HepG2 (cell line): ENCODE measurements around the gene EPHB3. TPM values are rescaled to one million over a fixed set of nuclear protein-coding genes. Genes with fewer than 3 reads are reported as not detected.
A peak's percentile ranks its signal among the peaks of the same experiment; 100 is the strongest.

Experiments
- ATAC-seq: fragments of 200-7000 bp; cut with Tn5 transposase; 3 replicates; pipeline ENCODE4 v1.9.1; 2020; ENCODE audit warnings: mild to moderate bottlenecking, moderate library complexity
- BruUV-seq: library from RNA; stranded (reverse); fragments of 400-500 nt; replicated peaks from 2 replicates; lab custom pipeline; 2021; lab: Mats Ljungman, UMichigan
- CTCF ChIA-PET: fragments of 300-600 bp; formaldehyde crosslinking; extraction: SDS; loops from one replicate; lab custom pipeline; 2021; ENCODE audit warnings: low total read pairs, inconsistent platforms, low intra/inter-chr PET ratio; lab: Yijun Ruan, JAX
- POLR2A ChIA-PET: fragments of 350-600 bp; sonication (Branson Sonifier 250); formaldehyde crosslinking; loops from one replicate; lab custom pipeline; 2020; ENCODE audit warnings: antibody characterized with exemption, inconsistent platforms; lab: Yijun Ruan, JAX
- DNase-seq: peaks from one replicate; pipeline ENCODE4 v3.0.0-alpha.2; 2015; ENCODE audit warnings: low spot score
- FAIRE-seq: peaks from 3 replicates; lab custom pipeline; 2011; peaks lifted over from hg19 to GRCh38; lab: Jason Lieb, UNC
- H2AFZ ChIP-seq: one replicate; pipeline ENCODE4 v1.6.1; 2011; ENCODE audit warnings: low read length, inconsistent platforms
- H3K27ac ChIP-seq: fragments of 300-600 bp; 3 replicates; pipeline ENCODE4 v1.8.0; 2011; ENCODE audit warnings: mixed run types, mild to moderate bottlenecking, mixed read lengths, low read length, inconsistent platforms; ENCODE audit not compliant: insufficient read depth; ENCODE audit errors: extremely low read length
- H3K27me3 ChIP-seq, 2 experiments: fragments of 200-600 bp in 1 of 2; 2 replicates in 1 of 2; 3 replicates in 1 of 2; pipeline versions ENCODE4 v1.6.0 to v1.8.0; 2011; ENCODE audit warnings: low read length in 2 of 2, mild to moderate bottlenecking in 2 of 2, moderate library complexity in 2 of 2, inconsistent platforms in 1 of 2; ENCODE audit not compliant: insufficient read depth in 2 of 2, control insufficient read depth in 1 of 2
- H3K36me3 ChIP-seq, 2 experiments: fragments of 200-600 bp in 1 of 2; replicated peaks in 1 of 2; 2 replicates in 1 of 2; 3 replicates in 1 of 2; pipeline versions ENCODE4 v1.5.1 to v1.8.0; 2011; ENCODE audit warnings: low read length in 2 of 2, inconsistent platforms in 1 of 2; ENCODE audit not compliant: insufficient read depth in 2 of 2, control insufficient read depth in 1 of 2
- H3K4me1 ChIP-seq: 2 replicates; pipeline ENCODE4 v1.5.1; 2012; ENCODE audit warnings: low read length, inconsistent platforms; ENCODE audit not compliant: insufficient read depth
- H3K4me2 ChIP-seq: 2 replicates; pipeline ENCODE4 v1.6.0; 2011; ENCODE audit warnings: low read depth, low read length, inconsistent platforms
- H3K4me3 ChIP-seq, 3 experiments: fragments of 200-600 bp in 1 of 3; sonication (generic), shearing (Covaris generic) in 1 of 3; replicated peaks in 1 of 3; 2 replicates each; pipeline ENCODE4 v1.5.1; 2011 to 2016; ENCODE audit warnings: low read length in 3 of 3, inconsistent platforms in 2 of 3, low read depth in 2 of 3, mild to moderate bottlenecking in 2 of 3, control low read depth in 1 of 3, mixed read lengths in 1 of 3; ENCODE audit not compliant: insufficient read depth in 1 of 3
- H3K79me2 ChIP-seq: one replicate; pipeline ENCODE4 v1.6.1; 2011; ENCODE audit warnings: low read length, inconsistent platforms; ENCODE audit not compliant: insufficient read depth
- H3K9ac ChIP-seq: 2 replicates; pipeline ENCODE4 v1.6.0; 2011; ENCODE audit warnings: mild to moderate bottlenecking, low read depth, low read length, inconsistent platforms; ENCODE audit not compliant: insufficient read depth
- H3K9me3 ChIP-seq: 2 replicates; pipeline ENCODE4 v1.5.1; 2012; ENCODE audit warnings: mild to moderate bottlenecking, low read length
- H4K20me1 ChIP-seq: 2 replicates; pipeline ENCODE4 v1.6.0; 2011; ENCODE audit warnings: inconsistent platforms, mild to moderate bottlenecking, low read length, moderate library complexity; ENCODE audit not compliant: insufficient read depth
- CAMTA2 ChIP-seq: sonication (generic); formaldehyde crosslinking; IDR thresholded peaks from 2 replicates; pipeline ENCODE4 v1.4.0; 2020; ENCODE audit warnings: mild to moderate bottlenecking, missing genetic modification reagents, borderline replicate concordance
- CTCF ChIP-seq: sonication (generic); formaldehyde crosslinking; IDR thresholded peaks from 2 replicates; pipeline ENCODE4 v1.5.0; 2020; ENCODE audit warnings: mild to moderate bottlenecking, missing genetic modification reagents, moderate library complexity
- HINFP ChIP-seq: sonication (generic); formaldehyde crosslinking; IDR thresholded peaks from 2 replicates; pipeline ENCODE4 v1.4.0; 2020; ENCODE audit warnings: low read depth, mild to moderate bottlenecking, missing genetic modification reagents
- IKZF5 ChIP-seq: IDR thresholded peaks from 2 replicates; pipeline ENCODE4 v1.6.1; 2018; ENCODE audit warnings: missing genetic modification reagents, mild to moderate bottlenecking, missing compliant biosample characterization
- ISL2 ChIP-seq: sonication (generic); formaldehyde crosslinking; IDR thresholded peaks from 2 replicates; pipeline ENCODE4 v1.5.0; 2020; ENCODE audit warnings: missing genetic modification reagents
- MTA3 ChIP-seq: sonication (generic); formaldehyde crosslinking; IDR thresholded peaks from 2 replicates; pipeline ENCODE4 v1.4.0; 2020; ENCODE audit warnings: missing genetic modification reagents
- RAD21 ChIP-seq: fragments of 450-650 bp; formaldehyde crosslinking; IDR thresholded peaks from 2 replicates; pipeline ENCODE4 v1.5.0; 2020; ENCODE audit warnings: mild to moderate bottlenecking
- RXRB ChIP-seq: IDR thresholded peaks from 2 replicates; pipeline ENCODE4 v1.6.1; 2016; ENCODE audit warnings: borderline replicate concordance, missing genetic modification reagents, missing compliant biosample characterization
- SALL1 ChIP-seq: sonication (generic); formaldehyde crosslinking; IDR thresholded peaks from 2 replicates; pipeline ENCODE4 v1.8.0; 2022; ENCODE audit warnings: mild to moderate bottlenecking, missing genetic modification reagents
- SMARCE1 ChIP-seq: fragments of 450-650 bp; IDR thresholded peaks from 2 replicates; pipeline ENCODE4 v1.6.1; 2017; ENCODE audit warnings: borderline replicate concordance
- STAG1 ChIP-seq: sonication (generic); formaldehyde crosslinking; IDR thresholded peaks from 2 replicates; pipeline ENCODE4 v1.4.0; 2020; ENCODE audit warnings: missing genetic modification reagents
- ZFP36L2 ChIP-seq: sonication (generic); formaldehyde crosslinking; IDR thresholded peaks from 2 replicates; pipeline ENCODE4 v1.4.0; 2020; ENCODE audit warnings: missing genetic modification reagents
- ZNF562 ChIP-seq: sonication (generic); formaldehyde crosslinking; IDR thresholded peaks from 2 replicates; pipeline ENCODE4 v1.8.0; 2022; ENCODE audit warnings: missing genetic modification reagents, borderline replicate concordance
- ZNF687 ChIP-seq: sonication (generic); formaldehyde crosslinking; IDR thresholded peaks from 2 replicates; pipeline ENCODE4 v1.5.1; 2020; ENCODE audit warnings: mild to moderate bottlenecking, missing genetic modification reagents, moderate library complexity
- ZSCAN21 ChIP-seq: sonication (generic); formaldehyde crosslinking; IDR thresholded peaks from 2 replicates; pipeline ENCODE4 v1.8.0; 2022; ENCODE audit warnings: mild to moderate bottlenecking, missing genetic modification reagents, moderate library complexity, borderline replicate concordance
- WGBS: methylation state at CpG from one replicate; pipeline ENCODE4 v1.1.6; 2017; ENCODE audit warnings: low lambda C conversion rate; 5-methylcytosine and 5-hydroxymethylcytosine counted together
- in situ Hi-C: cut with HindIII; loops from 2 replicates; pipeline ENCODE4 v1.10.0; 2017; ENCODE audit warnings: low pct_unique_long_range_greater_than_20kb; ENCODE audit not compliant: extremely low pct_ligation_motif_present
- intact Hi-C: fragments of 100-400 bp; cut with micrococcal nuclease; formaldehyde crosslinking; loops from one replicate; pipeline ENCODE4 v1.10.0; 2022; ENCODE audit not compliant: unreplicated experiment
- polyA plus RNA-seq, 8 experiments: library from polyadenylated mRNA; depleted of rRNA in 3 of 8; stranded (reverse) in 7 of 8; unstranded in 1 of 8; fragments of >200 nt; fragmentation: Illumina TruSeq in 4 of 8; extraction: Trizol in 4 of 8; gene quantifications; 2 replicates each; pipeline versions ENCODE4 v1.2.1 to v1.2.3, GENCODE V29; 2011 to 2016; ENCODE audit warnings: low read depth in 4 of 8, missing spikeins in 1 of 8, mixed read lengths in 1 of 8; ENCODE audit not compliant: insufficient read depth in 1 of 8
- total RNA-seq, 5 experiments: library from RNA; depleted of rRNA; stranded (reverse); fragments of >200 nt; fragmentation: Illumina TruSeq; extraction: Trizol; gene quantifications; 2 replicates each; pipeline ENCODE4 v1.2.3, GENCODE V29; 2016; ENCODE audit warnings: low read depth in 1 of 5

EPHB3 gene
- total and polyA plus RNA-seq, 2 of the 13 experiments (the other 11 are each of a cell fraction or from before 2014, with no cell fraction given) = 0.01 TPM; not detected in 1

GRCh38 chr3:184543843-184544512 lies 17.6 kb upstream of the EPHB3 start:
- no peaks in the 10 kb centered on the region for H3K4me1 ChIP-seq
- peak; percentile 68 for DNase-seq
- H3K4me2 ChIP-seq = 0 out of 2 replicates have a peak overlapping the region, but pooled peaks have one; percentile 15
- no peaks in the 10 kb centered on the region for H3K9me3 ChIP-seq
- H2AFZ ChIP-seq = no peak overlapping the region
- intact Hi-C loops (loop anchor here (5.0 kb wide), 3 partner anchors 77 to 252 kb away; no protein-coding TSS in a partner anchor), in situ Hi-C loops (loop anchor here (5.0 kb wide), 1 partner anchor 192 kb away; no protein-coding TSS in a partner anchor)
- H3K4me3 ChIP-seq = no peak overlapping the region
- ChIA-PET POLR2A (no interaction called here), CTCF (interaction anchor here (1.4 to 1.6 kb wide), 4 partner anchors 75 to 234 kb away, joined by 3 to 12 read pairs (median 6); no protein-coding TSS in a partner anchor)
- peak; percentile 72 for ATAC-seq
- BruUV-seq = no TSS peak
- H3K9ac ChIP-seq = no peak overlapping the region
- H3K79me2 ChIP-seq = no peaks in the 10 kb centered on the region
- H4K20me1 ChIP-seq = no peaks in the 10 kb centered on the region
- peaks cover 0 to 17% of the 10 kb centered on the region in 2 experiments; a peak in 2 of 5 replicates for H3K27me3 ChIP-seq
- H3K27ac ChIP-seq = no peak overlapping the region
- 19% methylated on average over 9 of the region's 18 CpGs for WGBS
- peak; percentile 37 for FAIRE-seq
- no peaks in the 10 kb centered on the region for H3K36me3 ChIP-seq
- TF ChIP-seq CAMTA2 (CRISPR knock-in tag) (no peak), ZNF687 (CRISPR knock-in tag) (peak; percentile 18; the same call in 1 of the 2 replicates), RXRB (CRISPR knock-in tag) (no peak), ISL2 (CRISPR knock-in tag) (no peak), SALL1 (CRISPR knock-in tag) (peak; percentile 34; the same call in 1 of the 2 replicates), CTCF (peak; percentile 84), IKZF5 (no peak), RAD21 (CRISPR knock-in tag) (peak; percentile 67), ZSCAN21 (CRISPR knock-in tag) (no peak), STAG1 (CRISPR knock-in tag) (peak; percentile 91), HINFP (no peak), ZNF562 (CRISPR knock-in tag) (no peak), SMARCE1 (no peak), ZFP36L2 (CRISPR knock-in tag) (no peak), MTA3 (CRISPR knock-in tag) (no peak)
